OCI-LY3 (cell line): ENCODE measurements around the gene IHH.
A peak's percentile ranks its signal among the peaks of the same experiment; 100 is the strongest.

Source experiments
- H2AFZ ChIP-seq: fragments of 200-600, 300-600 bp; shearing (Covaris generic); 2 replicates; pipeline ENCODE4 v1.6.0; 2014; ENCODE audit warnings: antibody characterized with exemption, low read depth, low read length
- H3K27ac ChIP-seq: fragments of 200-600, 300-600 bp; sonication (generic); 2 replicates; pipeline ENCODE4 v1.5.1; 2014; ENCODE audit warnings: mild to moderate bottlenecking, low read length, moderate library complexity, mixed read lengths
- H3K27me3 ChIP-seq: fragments of 200-600, 300-600 bp; sonication (generic); 2 replicates; pipeline ENCODE4 v1.6.1; 2014; ENCODE audit warnings: low read depth, low read length, mixed read lengths
- H3K36me3 ChIP-seq: fragments of 200-600, 300-600 bp; sonication (generic); replicated peaks from 2 replicates; pipeline ENCODE3; 2014; ENCODE audit warnings: low read depth, low read length, mixed read lengths
- H3K4me1 ChIP-seq: fragments of 300-600, 200-600 bp; sonication (generic); 2 replicates; pipeline ENCODE4 v1.6.1; 2014; ENCODE audit warnings: low read length, mixed read lengths
- H3K4me2 ChIP-seq: fragments of 200-600, 300-600 bp; sonication (generic); 2 replicates; pipeline ENCODE4 v1.6.1; 2014; ENCODE audit warnings: low read length, mixed read lengths
- H3K4me3 ChIP-seq: fragments of 300-600, 200-600 bp; sonication (generic); 2 replicates; pipeline ENCODE4 v1.5.1; 2014; ENCODE audit warnings: antibody characterized with exemption, mild to moderate bottlenecking, low read length, moderate library complexity
- H3K79me2 ChIP-seq: fragments of 300-600, 200-600 bp; shearing (Covaris generic); 2 replicates; pipeline ENCODE4 v1.6.1; 2014; ENCODE audit warnings: mild to moderate bottlenecking, low read length, mixed read lengths
- H3K9ac ChIP-seq: fragments of 300-600, 200-600 bp; shearing (Covaris generic); 2 replicates; pipeline ENCODE4 v1.6.0; 2014; ENCODE audit warnings: mild to moderate bottlenecking, low read length, moderate library complexity
- H3K9me3 ChIP-seq: fragments of 200-600, 300-600 bp; shearing (Covaris generic); 2 replicates; pipeline ENCODE4 v1.6.1; 2014; ENCODE audit warnings: low read length, mixed read lengths; ENCODE audit not compliant: insufficient read depth
- H4K20me1 ChIP-seq: fragments of 200-600, 300-600 bp; sonication (generic); 2 replicates; pipeline ENCODE4 v1.6.1; 2016; ENCODE audit warnings: low read length, mixed read lengths; ENCODE audit not compliant: insufficient read depth
- CTCF ChIP-seq: fragments of 200-600, 300-600 bp; sonication (generic); IDR thresholded peaks from 2 replicates; pipeline ENCODE4 v1.5.1; 2014; ENCODE audit warnings: antibody characterized with exemption, low read length, low read depth
- EZH2phosphoT487 ChIP-seq: fragments of 200-600 bp; shearing (Covaris generic); IDR thresholded peaks from 2 replicates; pipeline ENCODE4 v1.6.1; 2018; ENCODE audit warnings: antibody characterized with exemption, mixed run types, low read depth

The IHH gene

DNA sequence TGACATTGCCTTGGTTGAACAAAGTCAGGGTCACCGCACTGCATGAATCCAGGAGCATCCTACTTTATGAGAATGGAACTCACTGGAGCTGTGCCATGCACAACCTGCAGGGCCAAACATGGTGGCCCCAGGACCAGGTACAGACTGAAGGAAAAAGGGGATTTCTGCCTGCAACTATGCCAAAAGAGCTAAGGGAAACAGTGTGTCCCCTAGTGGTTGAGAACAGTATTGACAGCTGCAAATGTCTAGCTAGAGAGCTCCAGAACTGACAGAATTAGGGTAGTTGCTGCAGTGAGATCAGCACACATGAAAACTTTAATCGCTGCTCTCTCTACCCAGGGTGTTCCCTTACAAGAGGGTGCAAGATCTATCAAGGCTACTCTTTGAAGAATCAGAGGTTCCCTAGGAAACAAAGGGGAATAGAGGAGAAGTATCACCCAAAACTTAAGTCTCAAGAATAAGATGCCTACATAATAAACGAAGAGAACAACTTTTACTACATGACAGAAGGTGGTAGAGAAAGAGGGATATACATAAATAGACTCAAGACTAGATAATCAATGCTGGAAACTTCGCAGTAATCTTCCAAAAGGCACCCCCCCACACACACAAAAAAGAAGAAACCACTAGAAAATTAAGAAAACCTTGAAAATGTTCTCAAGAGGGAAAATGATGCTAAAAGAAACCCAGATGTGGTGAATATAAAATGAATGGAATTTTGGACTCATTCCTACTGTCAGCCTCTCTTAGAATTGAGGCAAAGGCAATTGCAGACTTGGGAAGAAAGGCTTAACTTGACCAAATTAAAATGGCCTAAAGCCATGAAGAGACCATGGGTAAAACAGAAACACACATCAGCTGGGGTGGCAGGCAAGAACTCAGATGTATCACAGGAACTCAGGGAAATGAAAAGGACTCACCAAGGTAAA lies 43.6 kb upstream of the IHH start:
- no peaks in the 10 kb centered on the region for H4K20me1 ChIP-seq
- TF ChIP-seq EZH2phosphoT487, result no peak
- TF ChIP-seq CTCF, result peak; percentile 73
- H3K4me1 ChIP-seq, result no peaks in the 10 kb centered on the region
- no peak overlapping the region for H3K4me3 ChIP-seq
- no peaks in the 10 kb centered on the region for H3K36me3 ChIP-seq
- H3K9ac ChIP-seq, result no peak overlapping the region
- no peak overlapping the region for H3K27ac ChIP-seq
- H3K4me2 ChIP-seq, result no peak overlapping the region
- H3K27me3 ChIP-seq, result no peaks in the 10 kb centered on the region
- H2AFZ ChIP-seq, result no peak overlapping the region
- H3K9me3 ChIP-seq, result no peaks in the 10 kb centered on the region
- no peaks in the 10 kb centered on the region for H3K79me2 ChIP-seq

GRCh38 chr2:219099329-219099728 lies 38.6 kb upstream of the IHH start:
- H3K4me1 ChIP-seq, result no peaks in the 10 kb centered on the region
- no peak overlapping the region for H3K4me3 ChIP-seq
- H2AFZ ChIP-seq, result no peak overlapping the region
- H3K4me2 ChIP-seq, result no peak overlapping the region
- no peaks in the 10 kb centered on the region for H3K27me3 ChIP-seq
- H3K27ac ChIP-seq, result no peak overlapping the region
- no peaks in the 10 kb centered on the region for H4K20me1 ChIP-seq
- H3K36me3 ChIP-seq, result no peaks in the 10 kb centered on the region
- no peaks in the 10 kb centered on the region for H3K9me3 ChIP-seq
- H3K79me2 ChIP-seq, result no peaks in the 10 kb centered on the region
- no peak overlapping the region for H3K9ac ChIP-seq
- TF ChIP-seq CTCF (no peak), EZH2phosphoT487 (no peak)

- no peak overlapping the region for H3K27ac ChIP-seq
- no peak overlapping the region for H3K4me3 ChIP-seq
- H3K9ac ChIP-seq, result no peak overlapping the region
- no peaks in the 10 kb centered on the region for H3K9me3 ChIP-seq
- no peak overlapping the region for H3K4me2 ChIP-seq
- no peak overlapping the region for H2AFZ ChIP-seq
- no peaks in the 10 kb centered on the region for H3K4me1 ChIP-seq
- no peaks in the 10 kb centered on the region for H4K20me1 ChIP-seq
- TF ChIP-seq CTCF (no peak), EZH2phosphoT487 (no peak)
- no peaks in the 10 kb centered on the region for H3K36me3 ChIP-seq
- H3K79me2 ChIP-seq, result no peaks in the 10 kb centered on the region
- no peaks in the 10 kb centered on the region for H3K27me3 ChIP-seq
These were observed 34.8 kb upstream of the IHH start for GRCh38 chr2:219095406-219095935.

- TF ChIP-seq CTCF, result no peak
- no peak for TF ChIP-seq EZH2phosphoT487
These were observed 33.5 kb upstream of the IHH start for GRCh38 chr2:219094171-219094570.

More at GRCh38 chr2:219094171-219094570, 33.5 kb upstream of the IHH start:
- Histone ChIP-seq H3K4me2 (no peak overlapping the region), H3K27me3 (no peaks in the 10 kb centered on the region), H3K79me2 (no peaks in the 10 kb centered on the region), H3K9ac (no peak overlapping the region), H3K4me1 (no peaks in the 10 kb centered on the region), H2AFZ (no peak overlapping the region), H4K20me1 (no peaks in the 10 kb centered on the region), H3K9me3 (no peaks in the 10 kb centered on the region), H3K27ac (no peak overlapping the region), H3K4me3 (no peak overlapping the region), H3K36me3 (no peaks in the 10 kb centered on the region)
